Measurements from ENCODE around the gene PHF5A.

GRCh38 chr22:41499624-41500280, 31.3 kb upstream of the PHF5A start:
- no peak for TF ChIP-seq CTCF (IDR thresholded peaks at IDR 0.05; ENCODE audit: insufficient read depth, low read length, poor library complexity, severe bottlenecking)
- no peak for TF ChIP-seq EZH2phosphoT487 (conservative IDR thresholded peaks at IDR 0.05; ENCODE audit: low read length)
